Omental fat pad (tissue), 4 donors: ENCODE data around the gene PLCB4. TPM values are rescaled to one million over a fixed set of nuclear protein-coding genes. Genes with fewer than 3 reads are reported as not detected.

Source experiments
- ATAC-seq: fragments of 150-250 bp; one replicate; pipeline ENCODE4 v1.9.1; 2016; ENCODE audit warnings: mild to moderate bottlenecking, moderate library complexity; ENCODE audit not compliant: low FRiP score
- DNase-seq: peaks from one replicate; pipeline ENCODE4 v3.0.0-alpha.2; 2019; ENCODE audit warnings: low spot score
- total RNA-seq, 4 donors: library from RNA; depleted of rRNA; stranded (reverse); fragments of >200 nt; gene quantifications; one replicate each; pipeline ENCODE4 v1.1.0, GENCODE V29; 2016
- TF ChIP-seq, protein P1 (sequence below), 3 donors: fragments of 450-650 bp; IDR thresholded peaks; one replicate each; pipeline ENCODE4 v1.5.1; 2016 to 2017; ENCODE audit warnings: antibody characterized with exemption in 3 of 3, mild to moderate bottlenecking in 3 of 3, moderate library complexity in 2 of 3

Gene PLCB4
- total RNA-seq, 4 donors from 2014 or later: 6.6 to 18.4 (median 11.4) TPM

DNA sequence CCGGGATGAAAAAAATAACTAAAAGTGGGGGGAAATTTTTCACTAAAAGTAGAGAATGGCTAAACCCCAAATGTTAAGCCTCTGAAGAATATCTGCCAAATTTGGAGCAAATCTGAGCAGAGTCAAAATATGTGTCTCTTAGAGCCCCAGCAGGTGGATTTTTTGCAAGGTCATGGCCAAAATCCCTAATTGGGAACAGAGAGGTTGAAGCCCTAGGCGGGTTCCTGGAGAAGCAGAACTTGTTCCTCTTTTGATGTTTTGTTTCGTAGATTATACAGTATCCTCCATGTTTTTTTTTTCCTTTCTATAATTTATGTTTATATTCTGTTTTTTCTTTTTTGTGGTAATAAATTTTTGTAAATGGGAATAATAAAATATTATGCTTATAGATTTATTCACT is 94.4 kb downstream of the PLCB4 start:
- TF ChIP-seq, protein P1, sequence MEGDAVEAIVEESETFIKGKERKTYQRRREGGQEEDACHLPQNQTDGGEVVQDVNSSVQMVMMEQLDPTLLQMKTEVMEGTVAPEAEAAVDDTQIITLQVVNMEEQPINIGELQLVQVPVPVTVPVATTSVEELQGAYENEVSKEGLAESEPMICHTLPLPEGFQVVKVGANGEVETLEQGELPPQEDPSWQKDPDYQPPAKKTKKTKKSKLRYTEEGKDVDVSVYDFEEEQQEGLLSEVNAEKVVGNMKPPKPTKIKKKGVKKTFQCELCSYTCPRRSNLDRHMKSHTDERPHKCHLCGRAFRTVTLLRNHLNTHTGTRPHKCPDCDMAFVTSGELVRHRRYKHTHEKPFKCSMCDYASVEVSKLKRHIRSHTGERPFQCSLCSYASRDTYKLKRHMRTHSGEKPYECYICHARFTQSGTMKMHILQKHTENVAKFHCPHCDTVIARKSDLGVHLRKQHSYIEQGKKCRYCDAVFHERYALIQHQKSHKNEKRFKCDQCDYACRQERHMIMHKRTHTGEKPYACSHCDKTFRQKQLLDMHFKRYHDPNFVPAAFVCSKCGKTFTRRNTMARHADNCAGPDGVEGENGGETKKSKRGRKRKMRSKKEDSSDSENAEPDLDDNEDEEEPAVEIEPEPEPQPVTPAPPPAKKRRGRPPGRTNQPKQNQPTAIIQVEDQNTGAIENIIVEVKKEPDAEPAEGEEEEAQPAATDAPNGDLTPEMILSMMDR (IDR thresholded peaks at IDR 0.05): no peak

DNA sequence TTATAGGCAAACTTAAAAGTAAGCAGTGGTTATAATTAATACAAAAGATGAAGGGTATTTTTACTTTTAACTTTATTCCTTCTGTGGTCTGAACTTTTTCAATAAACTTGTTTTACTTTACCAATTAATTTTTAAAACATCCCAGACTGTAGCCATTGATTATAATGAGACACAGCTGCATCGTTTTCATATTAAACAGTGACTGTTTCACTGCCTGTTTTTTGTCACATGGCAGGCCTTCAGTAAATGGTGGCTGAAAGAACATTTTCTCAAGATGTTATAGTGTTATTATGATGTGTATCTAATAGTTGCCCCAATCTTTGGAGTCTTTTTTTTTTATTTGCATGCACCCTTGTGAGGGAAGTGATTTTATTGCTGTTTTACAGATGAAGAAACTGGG is 95.1 kb downstream of the PLCB4 start:
- ATAC-seq: no peak
- no peak for DNase-seq
- TF ChIP-seq, protein P1 (IDR thresholded peaks at IDR 0.05): no peak

More for the DNA sequence above, 94.4 kb downstream of the PLCB4 start:
- ATAC-seq (no peak), DNase-seq (no peak)

DNA sequence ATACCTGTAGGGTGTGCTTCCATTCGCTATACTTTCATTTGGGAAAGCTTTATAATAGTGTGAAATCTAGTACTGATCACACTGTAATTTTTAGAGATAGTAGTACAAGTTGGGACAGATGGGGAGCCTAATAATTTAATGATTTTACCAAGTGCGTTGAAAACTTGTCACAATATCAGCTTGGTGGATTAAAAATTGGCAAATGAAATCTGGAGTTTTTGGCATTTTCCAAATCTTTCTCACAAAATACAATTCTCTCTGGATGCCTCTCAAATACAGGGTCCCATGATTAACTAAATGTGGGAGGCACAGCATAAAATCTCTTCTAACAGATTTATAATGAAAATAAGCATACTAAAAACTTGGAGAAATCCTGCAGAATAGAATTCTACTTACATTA is 96.4 kb downstream of the PLCB4 start:
- TF ChIP-seq, protein P1 (IDR thresholded peaks at IDR 0.05): no peak
- DNase-seq (no peak), ATAC-seq (no peak)

DNA sequence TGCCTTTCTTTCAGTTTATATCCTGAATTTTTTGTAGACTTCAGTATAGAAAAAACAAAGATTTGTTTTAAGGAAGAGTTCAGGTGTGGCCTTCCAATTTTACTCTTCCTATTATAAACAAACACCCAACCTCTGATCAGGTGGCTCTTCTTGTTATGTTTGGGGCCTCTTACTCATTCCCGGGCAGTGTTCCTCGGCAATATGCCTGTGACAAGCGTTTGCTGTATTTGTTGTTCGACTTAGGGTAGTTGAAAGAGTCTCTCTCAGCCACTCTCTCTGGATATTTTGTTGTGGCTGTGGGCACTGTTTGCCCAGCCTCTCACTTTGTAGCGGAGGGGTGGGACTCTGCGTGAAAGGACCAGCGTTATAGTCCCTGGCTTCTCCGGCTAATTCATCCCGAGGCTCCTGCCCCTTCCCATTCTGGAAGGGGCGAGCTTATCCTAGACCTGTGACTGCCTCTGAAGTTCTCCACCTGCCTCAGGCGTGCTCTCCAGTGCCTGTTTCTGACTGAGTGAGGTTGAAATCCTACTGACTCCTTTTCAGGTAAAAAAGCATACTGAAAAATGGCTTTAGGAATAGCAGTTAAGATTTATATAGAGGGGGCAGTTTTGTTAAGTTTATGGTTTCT is 97.4 kb downstream of the PLCB4 start:
- ATAC-seq: no peak
- no peak for DNase-seq
- TF ChIP-seq, protein P1 (IDR thresholded peaks at IDR 0.05): no peak

DNA sequence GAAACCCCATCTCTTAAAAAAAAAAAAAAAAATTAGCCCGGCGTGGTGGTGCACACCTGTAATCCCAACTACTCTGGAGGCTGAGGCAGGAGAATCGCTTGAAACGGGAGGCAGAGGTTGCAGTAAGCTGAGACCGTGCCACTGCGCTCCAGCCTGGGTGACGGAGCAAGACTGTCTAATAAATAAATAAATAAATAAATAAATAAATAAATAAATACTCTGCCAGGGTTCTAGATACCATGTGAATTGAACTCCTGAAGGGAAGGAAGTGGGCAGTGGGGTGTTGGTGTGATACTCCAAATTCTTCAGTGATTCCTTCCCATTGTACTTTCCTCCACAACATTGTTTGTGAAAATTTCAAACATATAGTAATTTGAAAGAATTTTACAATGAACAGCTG is 100.5 kb downstream of the PLCB4 start:
- TF ChIP-seq, protein P1 (IDR thresholded peaks at IDR 0.05): no peak
- DNase-seq (no peak), ATAC-seq (no peak)

DNA sequence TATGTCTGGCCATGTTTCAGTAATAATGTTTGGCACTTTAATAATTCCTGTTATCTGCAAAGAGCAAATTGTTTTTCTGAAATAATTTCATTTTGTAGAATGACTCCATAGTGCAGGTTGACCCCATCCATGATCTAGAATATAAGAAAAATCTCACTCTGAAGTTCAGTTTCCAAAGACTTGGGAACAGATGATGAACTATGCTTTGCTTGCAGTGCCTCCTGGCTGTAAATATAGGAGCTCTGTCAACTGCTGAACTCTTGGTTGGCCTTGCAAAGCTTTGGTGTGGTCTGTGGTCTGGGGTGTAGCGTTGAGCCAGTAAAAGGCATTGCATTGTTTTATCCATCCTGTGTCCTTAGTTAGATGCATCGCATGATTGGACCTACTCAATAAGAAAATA is 104.0 kb downstream of the PLCB4 start:
- TF ChIP-seq, protein P1 (IDR thresholded peaks at IDR 0.05): no peak
- DNase-seq (no peak), ATAC-seq (no peak)

DNA sequence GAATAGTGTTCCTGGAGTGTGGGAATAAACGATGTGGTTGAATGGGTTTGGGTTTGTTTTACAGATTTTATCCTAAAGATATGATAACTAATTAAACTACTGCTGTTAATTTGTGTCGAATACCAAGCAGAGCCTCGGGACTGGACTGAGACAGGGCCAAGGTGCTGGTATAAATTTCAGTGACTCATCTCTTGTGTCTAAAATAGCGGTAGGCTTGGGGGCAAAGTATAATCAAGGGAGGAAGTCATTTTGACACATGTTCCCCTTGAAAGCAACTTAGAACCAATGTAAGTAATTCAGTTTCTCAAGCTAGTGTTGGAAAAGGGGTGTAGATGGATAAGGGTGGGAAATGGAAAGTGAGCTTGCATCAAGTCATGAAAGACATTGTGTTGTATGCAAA is 108.4 kb downstream of the PLCB4 start:
- TF ChIP-seq, protein P1 (IDR thresholded peaks at IDR 0.05): no peak
- no peak for DNase-seq
- ATAC-seq: no peak
